ENCODE results near the gene YES1. TPM values are rescaled to one million over a fixed set of nuclear protein-coding genes. Genes with fewer than 3 reads are reported as not detected.
"Not testable (repeated sequence)": the region's sequence is repeated elsewhere in the genome, so short reads cannot be mapped to it uniquely, and the experiment has no call there.

Gene YES1
- total RNA-seq, 6 donors from 2014 or later = 24.1 to 118 (median 55.0) TPM

DNA sequence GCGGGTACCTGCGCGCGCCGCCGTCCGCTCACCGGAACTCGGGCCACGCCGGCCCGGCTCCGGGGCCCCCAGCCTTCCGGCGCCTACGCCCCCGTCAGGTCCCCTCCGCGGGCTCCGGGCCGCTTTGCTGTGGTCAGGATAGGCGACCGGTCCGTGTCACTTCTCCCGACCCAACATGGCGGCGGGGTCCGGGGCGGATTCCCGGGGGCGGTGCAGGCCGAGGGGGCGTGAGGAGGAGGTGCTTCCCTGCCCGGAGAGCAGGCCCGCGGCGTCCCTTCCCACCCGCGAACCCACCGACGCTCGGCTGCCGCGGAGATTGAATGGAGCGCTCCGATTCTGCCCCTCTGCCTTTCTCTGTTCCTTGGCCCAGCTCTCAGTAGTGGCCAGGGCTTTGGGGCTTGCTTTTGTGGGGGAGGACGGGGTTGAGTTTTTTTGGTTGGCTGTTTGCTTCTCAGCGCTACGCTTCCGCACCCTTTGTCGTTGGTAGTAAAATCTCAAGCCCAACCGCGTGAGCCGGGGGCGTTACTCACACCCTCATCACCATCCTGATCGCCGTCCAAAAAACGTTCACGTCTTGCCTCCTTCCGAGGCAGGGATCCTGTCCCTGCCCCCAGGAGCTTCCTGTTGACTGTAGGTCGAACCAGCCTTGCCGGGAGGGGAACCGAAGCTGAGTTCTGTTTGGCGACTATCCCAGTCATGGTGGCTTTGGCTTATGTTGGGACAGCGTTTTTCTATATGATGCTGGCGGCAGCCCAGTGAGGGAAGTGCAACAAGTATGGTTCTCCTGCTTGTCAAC lies 532 bp upstream of the YES1 start:
- Histone ChIP-seq H3K4me1 (peaks cover 8 to 39% (median 12%) of the 10 kb centered on the region in 4 donors), H3K27ac (peak overlapping the region; percentile 93 to 96 (median 96)), H3K9me3 (no peaks in the 10 kb centered on the region), H3K4me3 (peak overlapping the region; percentile 36 to 88 (median 78)), H3K36me3 (no peaks in the 10 kb centered on the region), H3K27me3 (no peaks in the 10 kb centered on the region)
- peak; percentile 79 to 96 for DNase-seq
- TF ChIP-seq POLR2AphosphoS5 (IDR thresholded peaks at IDR 0.05) (peak; percentile 48), EP300 (IDR thresholded peaks at IDR 0.05) (peak in 1 of 4 donors; percentile 1), POLR2A (IDR thresholded peaks at IDR 0.05) (peak in 2 of 4 donors; percentile 47 to 63)
- TF ChIP-seq, protein P1, sequence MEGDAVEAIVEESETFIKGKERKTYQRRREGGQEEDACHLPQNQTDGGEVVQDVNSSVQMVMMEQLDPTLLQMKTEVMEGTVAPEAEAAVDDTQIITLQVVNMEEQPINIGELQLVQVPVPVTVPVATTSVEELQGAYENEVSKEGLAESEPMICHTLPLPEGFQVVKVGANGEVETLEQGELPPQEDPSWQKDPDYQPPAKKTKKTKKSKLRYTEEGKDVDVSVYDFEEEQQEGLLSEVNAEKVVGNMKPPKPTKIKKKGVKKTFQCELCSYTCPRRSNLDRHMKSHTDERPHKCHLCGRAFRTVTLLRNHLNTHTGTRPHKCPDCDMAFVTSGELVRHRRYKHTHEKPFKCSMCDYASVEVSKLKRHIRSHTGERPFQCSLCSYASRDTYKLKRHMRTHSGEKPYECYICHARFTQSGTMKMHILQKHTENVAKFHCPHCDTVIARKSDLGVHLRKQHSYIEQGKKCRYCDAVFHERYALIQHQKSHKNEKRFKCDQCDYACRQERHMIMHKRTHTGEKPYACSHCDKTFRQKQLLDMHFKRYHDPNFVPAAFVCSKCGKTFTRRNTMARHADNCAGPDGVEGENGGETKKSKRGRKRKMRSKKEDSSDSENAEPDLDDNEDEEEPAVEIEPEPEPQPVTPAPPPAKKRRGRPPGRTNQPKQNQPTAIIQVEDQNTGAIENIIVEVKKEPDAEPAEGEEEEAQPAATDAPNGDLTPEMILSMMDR (IDR thresholded peaks at IDR 0.05) = no peak
- 0 to 1% methylated on average over 5 to 33 of the region's 66 CpGs for WGBS, 2 donors
- ATAC-seq (ENCODE audit: low FRiP score in 2 of 2) = peak; percentile 91 to 94

GRCh38 chr18:811182-811891 lies 705 bp downstream of the YES1 start:
- WGBS, 2 donors = 0 to 1% methylated on average over 21 of the region's 30 CpGs
- peaks cover 8 to 44% (median 12%) of the 10 kb centered on the region in 4 donors for H3K4me1 ChIP-seq
- TF ChIP-seq POLR2A (IDR thresholded peaks at IDR 0.05) (no peak), POLR2AphosphoS5 (IDR thresholded peaks at IDR 0.05) (no peak), EP300 (IDR thresholded peaks at IDR 0.05) (no peak)
- TF ChIP-seq, protein P1 (IDR thresholded peaks at IDR 0.05) = no peak
- H3K9me3 ChIP-seq = no peaks in the 10 kb centered on the region
- peak overlapping the region; percentile 36 to 88 (median 78) for H3K4me3 ChIP-seq
- H3K27ac ChIP-seq = peak overlapping the region; percentile 93 to 96 (median 96)
- no peaks in the 10 kb centered on the region for H3K27me3 ChIP-seq
- DNase-seq (no peak), ATAC-seq (ENCODE audit: low FRiP score in 2 of 2) (no peak)
- H3K36me3 ChIP-seq = no peaks in the 10 kb centered on the region

- 37 to 47% methylated on average over 6 of the region's 6 CpGs for WGBS, 2 donors
- TF ChIP-seq POLR2A (IDR thresholded peaks at IDR 0.05) (no peak), EP300 (IDR thresholded peaks at IDR 0.05) (no peak), POLR2AphosphoS5 (IDR thresholded peaks at IDR 0.05) (no peak)
- TF ChIP-seq, protein P1 (IDR thresholded peaks at IDR 0.05) = no peak
- Histone ChIP-seq H3K4me1 (peaks cover 11 to 49% (median 19%) of the 10 kb centered on the region in 4 donors), H3K9me3 (no peaks in the 10 kb centered on the region), H3K4me3 (peak overlapping the region in 3 of 4 donors; percentile 75 to 88 (median 80)), H3K27me3 (no peaks in the 10 kb centered on the region), H3K36me3 (no peaks in the 10 kb centered on the region), H3K27ac (peak overlapping the region in 2 of 4 donors; percentile 42 to 55)
- ATAC-seq (ENCODE audit: low FRiP score in 2 of 2) (no peak), DNase-seq (no peak)
Measured at GRCh38 chr18:809985-810642, 1.9 kb downstream of the YES1 start.

DNA sequence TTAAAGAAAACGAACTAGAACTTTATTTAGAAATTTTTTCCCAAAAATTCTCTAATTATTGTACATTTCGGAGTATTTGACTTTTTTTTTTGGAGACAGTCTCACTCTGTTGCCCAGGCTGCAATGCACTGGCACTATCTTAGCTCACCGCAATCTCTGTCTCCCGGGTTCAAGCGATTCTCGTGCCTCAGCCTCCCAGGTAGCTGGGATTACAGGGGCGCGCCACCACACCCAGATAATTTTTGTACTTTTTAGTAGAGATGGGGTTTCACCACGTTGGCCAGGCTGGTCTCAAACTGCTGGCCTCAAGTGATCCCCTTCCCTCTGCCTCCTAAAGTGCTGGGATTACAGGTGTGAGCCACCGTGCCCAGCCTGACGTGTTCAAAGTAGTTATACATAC lies 2.8 kb downstream of the YES1 start:
- not testable (repeated sequence) for H3K36me3 ChIP-seq; H3K27me3 ChIP-seq; DNase-seq; ATAC-seq (ENCODE audit: low FRiP score in 2 of 2); H3K9me3 ChIP-seq; H3K4me3 ChIP-seq
- 95% methylated on average over 11 of the region's 11 CpGs for WGBS, 2 donors
- H3K4me1 ChIP-seq = peaks cover 11 to 51% (median 21%) of the 10 kb centered on the region in 4 donors
- peak overlapping the region in 1 of 4 donors; percentile 7 for H3K27ac ChIP-seq

- ATAC-seq (ENCODE audit: low FRiP score in 2 of 2) (no peak), DNase-seq (no peak)
- Histone ChIP-seq H3K9me3 (no peaks in the 10 kb centered on the region), H3K4me3 (no peak overlapping the region), H3K4me1 (peaks cover 11 to 44% (median 21%) of the 10 kb centered on the region in 4 donors), H3K36me3 (no peaks in the 10 kb centered on the region), H3K27me3 (no peaks in the 10 kb centered on the region), H3K27ac (peak overlapping the region in 1 of 4 donors; percentile 36)
- 58 to 61% methylated on average over 2 of the region's 2 CpGs for WGBS, 2 donors
- TF ChIP-seq POLR2A (IDR thresholded peaks at IDR 0.05) (no peak), EP300 (IDR thresholded peaks at IDR 0.05) (no peak), POLR2AphosphoS5 (IDR thresholded peaks at IDR 0.05) (no peak)
- TF ChIP-seq, protein P1 (IDR thresholded peaks at IDR 0.05) = no peak
Measured at GRCh38 chr18:808502-808901, 3.5 kb downstream of the YES1 start.
